HepG2 (cell line): Measurements from ENCODE around the gene LCMT2. TPM values are rescaled to one million over a fixed set of nuclear protein-coding genes. Genes with fewer than 3 reads are reported as not detected.
A peak's percentile ranks its signal among the peaks of the same experiment; 100 is the strongest.

ENCODE experiments used
- ATRX ChIP-seq: sonication (generic); formaldehyde crosslinking; IDR thresholded peaks from 2 replicates; pipeline ENCODE4 v1.4.0; 2020; ENCODE audit warnings: missing genetic modification reagents, borderline replicate concordance
- HNF4G ChIP-seq, 2 experiments: sonication (generic) in 1 of 2; formaldehyde crosslinking in 1 of 2; IDR thresholded peaks; 2 replicates each; pipeline versions ENCODE4 v1.4.0 to v1.6.1; 2011 to 2020; ENCODE audit warnings: borderline replicate concordance in 2 of 2, low read depth in 2 of 2, mild to moderate bottlenecking in 2 of 2, low read length in 1 of 2, missing genetic modification reagents in 1 of 2, moderate library complexity in 1 of 2
- HNRNPUL1 ChIP-seq: fragments of 200-400 bp; formaldehyde crosslinking; IDR thresholded peaks from 2 replicates; pipeline ENCODE4 v1.6.1; 2017; ENCODE audit warnings: low read depth, mild to moderate bottlenecking, low read length, moderate library complexity
- MIER2 ChIP-seq: IDR thresholded peaks from 2 replicates; pipeline ENCODE4 v1.6.1; 2016; ENCODE audit warnings: missing biosample characterization, missing genetic modification reagents
- TCF7L2 ChIP-seq: IDR thresholded peaks from 2 replicates; pipeline ENCODE4 v1.6.1; 2011; ENCODE audit warnings: mild to moderate bottlenecking, low read depth, low read length, moderate library complexity
- ZNF142 ChIP-seq: sonication (generic); formaldehyde crosslinking; IDR thresholded peaks from 2 replicates; pipeline ENCODE4 v1.4.0; 2020; ENCODE audit warnings: missing genetic modification reagents
- ZNF20 ChIP-seq: sonication (generic); formaldehyde crosslinking; IDR thresholded peaks from 2 replicates; pipeline ENCODE4 v1.4.0; 2020; ENCODE audit warnings: mild to moderate bottlenecking, moderate library complexity, missing genetic modification reagents
- ZNF225 ChIP-seq: sonication (generic); formaldehyde crosslinking; IDR thresholded peaks from 2 replicates; pipeline ENCODE4 v1.4.0; 2020; ENCODE audit warnings: mild to moderate bottlenecking, missing genetic modification reagents
- ZNF232 ChIP-seq: sonication (generic); formaldehyde crosslinking; IDR thresholded peaks from 2 replicates; pipeline ENCODE4 v1.4.0; 2020; ENCODE audit warnings: missing genetic modification reagents, borderline replicate concordance
- ZNF503 ChIP-seq: sonication (generic); formaldehyde crosslinking; IDR thresholded peaks from 2 replicates; pipeline ENCODE4 v1.4.0; 2020; ENCODE audit warnings: missing genetic modification reagents
- ZNF589 ChIP-seq: sonication (generic); formaldehyde crosslinking; conservative IDR thresholded peaks from 2 replicates; pipeline ENCODE4 v1.8.0; 2022; ENCODE audit warnings: mild to moderate bottlenecking, moderate library complexity, missing genetic modification reagents
- ZNF891 ChIP-seq: sonication (generic); formaldehyde crosslinking; IDR thresholded peaks from 2 replicates; pipeline ENCODE4 v1.5.0; 2020; ENCODE audit warnings: mild to moderate bottlenecking, missing genetic modification reagents
- polyA plus RNA-seq, 8 experiments: library from polyadenylated mRNA; depleted of rRNA in 3 of 8; stranded (reverse) in 7 of 8; unstranded in 1 of 8; fragments of >200 nt; fragmentation: Illumina TruSeq in 4 of 8; extraction: Trizol in 4 of 8; gene quantifications; 2 replicates each; pipeline versions ENCODE4 v1.2.1 to v1.2.3, GENCODE V29; 2011 to 2016; ENCODE audit warnings: low read depth in 4 of 8, missing spikeins in 1 of 8, mixed read lengths in 1 of 8; ENCODE audit not compliant: insufficient read depth in 1 of 8
- total RNA-seq, 5 experiments: library from RNA; depleted of rRNA; stranded (reverse); fragments of >200 nt; fragmentation: Illumina TruSeq; extraction: Trizol; gene quantifications; 2 replicates each; pipeline ENCODE4 v1.2.3, GENCODE V29; 2016; ENCODE audit warnings: low read depth in 1 of 5
- TF ChIP-seq, protein P1 (sequence below): sonication (generic); formaldehyde crosslinking; IDR thresholded peaks from 2 replicates; pipeline ENCODE4 v1.8.0; 2022; ENCODE audit warnings: mild to moderate bottlenecking, missing genetic modification reagents
- TF ChIP-seq, protein P2 (sequence below): sonication (generic); formaldehyde crosslinking; IDR thresholded peaks from 2 replicates; pipeline ENCODE4 v1.4.0; 2020; ENCODE audit warnings: missing genetic modification reagents

Gene LCMT2
- total and polyA plus RNA-seq, 2 of the 13 experiments (the other 11 are each of a cell fraction or from before 2014, with no cell fraction given): 6.9 to 9.1 TPM

DNA sequence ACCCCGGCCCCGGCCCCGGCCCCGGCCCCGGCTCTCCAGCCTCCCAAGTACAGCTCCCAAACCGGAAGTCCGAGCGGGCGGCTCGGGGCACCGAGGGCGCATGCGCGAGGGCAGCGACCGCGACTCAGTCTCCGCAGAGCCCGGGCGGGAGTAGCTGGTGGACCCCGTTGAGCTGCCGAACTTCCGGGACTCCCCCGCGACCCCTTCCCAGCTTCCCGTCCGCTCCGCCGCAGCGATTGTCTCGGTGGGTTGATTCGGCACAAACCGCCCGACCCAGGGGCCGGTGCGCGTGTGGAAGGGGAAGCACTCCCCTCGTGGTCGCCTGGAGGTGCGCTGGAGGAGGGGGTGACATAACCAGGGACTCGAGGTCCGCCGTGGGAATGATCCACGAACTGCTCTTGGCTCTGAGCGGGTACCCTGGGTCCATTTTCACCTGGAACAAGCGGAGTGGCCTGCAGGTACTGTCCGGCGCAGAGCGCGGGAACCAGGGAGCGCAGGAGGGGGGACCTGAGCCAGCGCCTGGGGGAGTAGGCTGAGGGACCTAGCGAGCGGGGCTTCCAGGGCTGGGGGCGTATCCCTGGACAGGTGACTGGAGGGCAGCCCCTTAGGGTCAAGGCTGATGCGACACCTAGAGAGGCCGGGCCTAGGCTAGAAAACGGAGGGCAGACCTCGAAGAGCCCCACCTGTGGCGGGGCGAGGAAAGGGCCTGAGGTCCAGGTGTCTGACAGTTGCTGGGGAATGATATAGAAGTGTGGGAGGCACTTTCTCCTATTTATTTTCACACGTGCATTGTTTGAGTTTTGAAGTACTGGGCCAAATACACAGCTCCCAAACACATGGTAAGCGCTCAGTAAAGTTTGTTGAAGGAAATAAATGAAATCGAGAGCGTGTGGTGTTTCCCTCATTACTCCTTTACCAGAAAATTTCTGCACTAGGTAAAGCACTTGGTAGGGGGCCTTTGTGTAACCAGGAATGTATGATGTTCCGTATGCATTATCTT is 40.9 kb upstream of the LCMT2 start, which contains the start of the genes TUBGCP4 and ZSCAN29 (continued):
- TF ChIP-seq, protein P1, sequence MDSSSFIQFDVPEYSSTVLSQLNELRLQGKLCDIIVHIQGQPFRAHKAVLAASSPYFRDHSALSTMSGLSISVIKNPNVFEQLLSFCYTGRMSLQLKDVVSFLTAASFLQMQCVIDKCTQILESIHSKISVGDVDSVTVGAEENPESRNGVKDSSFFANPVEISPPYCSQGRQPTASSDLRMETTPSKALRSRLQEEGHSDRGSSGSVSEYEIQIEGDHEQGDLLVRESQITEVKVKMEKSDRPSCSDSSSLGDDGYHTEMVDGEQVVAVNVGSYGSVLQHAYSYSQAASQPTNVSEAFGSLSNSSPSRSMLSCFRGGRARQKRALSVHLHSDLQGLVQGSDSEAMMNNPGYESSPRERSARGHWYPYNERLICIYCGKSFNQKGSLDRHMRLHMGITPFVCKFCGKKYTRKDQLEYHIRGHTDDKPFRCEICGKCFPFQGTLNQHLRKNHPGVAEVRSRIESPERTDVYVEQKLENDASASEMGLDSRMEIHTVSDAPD (CRISPR knock-in tag): no peak
- TF ChIP-seq ZNF232 (CRISPR knock-in tag) (0 out of 2 replicates have a peak, but pooled peaks have one; percentile 26), HNF4G (IDR thresholded peaks at IDR 0.05; ENCODE audit: borderline replicate concordance, low read depth, low read length) (no peak), HNF4G (CRISPR knock-in tag; IDR thresholded peaks at IDR 0.05; ENCODE audit: borderline replicate concordance, low read depth) (no peak), MIER2 (CRISPR knock-in tag) (0 out of 2 replicates have a peak, but pooled peaks have one; percentile 17), ZNF225 (CRISPR knock-in tag) (no peak; the same call in none of the 2 replicates), ZNF20 (CRISPR knock-in tag) (no peak), ATRX (CRISPR knock-in tag) (no peak), ZNF589 (no peak; the same call in 1 of the 2 replicates), ZNF503 (CRISPR knock-in tag) (0 out of 2 replicates have a peak, but pooled peaks have one; percentile 59), ZNF142 (CRISPR knock-in tag) (no peak; the same call in 1 of the 2 replicates), HNRNPUL1 (no peak), TCF7L2 (no peak), ZNF891 (CRISPR knock-in tag) (peak; percentile 76)
- TF ChIP-seq, protein P2, sequence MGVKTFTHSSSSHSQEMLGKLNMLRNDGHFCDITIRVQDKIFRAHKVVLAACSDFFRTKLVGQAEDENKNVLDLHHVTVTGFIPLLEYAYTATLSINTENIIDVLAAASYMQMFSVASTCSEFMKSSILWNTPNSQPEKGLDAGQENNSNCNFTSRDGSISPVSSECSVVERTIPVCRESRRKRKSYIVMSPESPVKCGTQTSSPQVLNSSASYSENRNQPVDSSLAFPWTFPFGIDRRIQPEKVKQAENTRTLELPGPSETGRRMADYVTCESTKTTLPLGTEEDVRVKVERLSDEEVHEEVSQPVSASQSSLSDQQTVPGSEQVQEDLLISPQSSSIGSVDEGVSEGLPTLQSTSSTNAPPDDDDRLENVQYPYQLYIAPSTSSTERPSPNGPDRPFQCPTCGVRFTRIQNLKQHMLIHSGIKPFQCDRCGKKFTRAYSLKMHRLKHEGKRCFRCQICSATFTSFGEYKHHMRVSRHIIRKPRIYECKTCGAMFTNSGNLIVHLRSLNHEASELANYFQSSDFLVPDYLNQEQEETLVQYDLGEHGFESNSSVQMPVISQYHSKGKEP (CRISPR knock-in tag): no peak
